K562 (cell line): Measurements from ENCODE around the gene BMP6. TPM values are rescaled to one million over a fixed set of nuclear protein-coding genes. Genes with fewer than 3 reads are reported as not detected.

Experiments used
- ATAC-seq: fragments of 200-7000 bp; cut with Tn5 transposase; 3 replicates; pipeline ENCODE4 v1.9.1; 2020; ENCODE audit warnings: moderate library complexity
- BruUV-seq: library from RNA; stranded (reverse); fragments of 400-500 nt; replicated peaks from 2 replicates; lab custom pipeline; 2021; lab: Mats Ljungman, UMichigan
- CTCF ChIA-PET: fragments of 300-600 bp; formaldehyde crosslinking; extraction: SDS; loops from one replicate; lab custom pipeline; 2021; ENCODE audit warnings: low intra/inter-chr PET ratio; lab: Yijun Ruan, JAX
- POLR2A ChIA-PET: fragments of 300-600, 350-650 bp; sonication (Branson Sonifier 250); formaldehyde crosslinking; extraction: SDS; loops from one replicate; lab custom pipeline; 2021; ENCODE audit warnings: antibody characterized with exemption, inconsistent platforms; lab: Yijun Ruan, JAX
- DNase-seq, 4 experiments: peaks; one replicate each; pipeline versions ENCODE4 v3.0.0 to v3.0.0-alpha.2; 2011 to 2018; ENCODE audit warnings: low spot score in 3 of 4, mixed read lengths in 3 of 4; ENCODE audit errors: extremely low read depth in 1 of 4
- FAIRE-seq: peaks from 2 replicates; lab custom pipeline; 2011; peaks lifted over from hg19 to GRCh38; lab: Jason Lieb, UNC
- H2AFZ ChIP-seq: 2 replicates; pipeline ENCODE4 v1.6.0; 2011; ENCODE audit warnings: low read depth, low read length, control low read depth, inconsistent platforms
- H3K27ac ChIP-seq: fragments of 200-600 bp; 3 replicates; pipeline ENCODE4 v1.8.0; 2011; ENCODE audit warnings: low read depth, mild to moderate bottlenecking, control low read depth, inconsistent platforms, low read length, moderate library complexity, mixed read lengths; ENCODE audit errors: extremely low read depth
- H3K27me3 ChIP-seq, 2 experiments: fragments of 300-600 bp in 1 of 2; 2 replicates in 1 of 2; 3 replicates in 1 of 2; pipeline versions ENCODE4 v1.6.0 to v1.8.0; 2011; ENCODE audit warnings: inconsistent platforms in 2 of 2, low read length in 2 of 2, mild to moderate bottlenecking in 1 of 2, mixed read lengths in 1 of 2, moderate library complexity in 1 of 2; ENCODE audit not compliant: control insufficient read depth in 2 of 2, insufficient read depth in 2 of 2
- H3K36me3 ChIP-seq: fragments of 300-600 bp; 3 replicates; pipeline ENCODE4 v1.8.0; 2011; ENCODE audit warnings: mild to moderate bottlenecking, low read length, inconsistent platforms; ENCODE audit not compliant: control insufficient read depth, insufficient read depth
- H3K4me1 ChIP-seq, 2 experiments: fragments of 200-600 bp in 1 of 2; replicated peaks in 1 of 2; 2 replicates in 1 of 2; 3 replicates in 1 of 2; pipeline versions ENCODE4 v1.5.1 to v1.8.0; 2011; ENCODE audit warnings: inconsistent platforms in 2 of 2, low read length in 2 of 2, mild to moderate bottlenecking in 1 of 2, mixed read lengths in 1 of 2, moderate library complexity in 1 of 2; ENCODE audit not compliant: control insufficient read depth in 2 of 2, insufficient read depth in 2 of 2
- H3K4me2 ChIP-seq: 2 replicates; pipeline ENCODE4 v1.6.1; 2011; ENCODE audit warnings: low read length, control low read depth, inconsistent platforms, mixed read lengths; ENCODE audit not compliant: insufficient read depth
- H3K4me3 ChIP-seq: fragments of 200-600 bp; sonication (generic), shearing (Covaris generic); 2 replicates; pipeline ENCODE4 v1.5.1; 2016; ENCODE audit warnings: control low read depth, inconsistent platforms
- H3K79me2 ChIP-seq: fragments of 200-600 bp; 3 replicates; pipeline ENCODE4 v1.8.0; 2011; ENCODE audit warnings: low read length, inconsistent platforms; ENCODE audit not compliant: control insufficient read depth, insufficient read depth
- H3K9ac ChIP-seq, 2 experiments: 2 replicates each; pipeline versions ENCODE4 v1.6.0 to v1.6.1; 2011; ENCODE audit warnings: low read depth in 2 of 2, low read length in 2 of 2, control low read depth in 1 of 2, inconsistent platforms in 1 of 2, mild to moderate bottlenecking in 1 of 2, mixed read lengths in 1 of 2; ENCODE audit not compliant: insufficient read depth in 1 of 2
- H3K9me1 ChIP-seq: one replicate; pipeline ENCODE4 v1.6.0; 2011; ENCODE audit warnings: inconsistent platforms, mild to moderate bottlenecking, low read length, moderate library complexity; ENCODE audit not compliant: control insufficient read depth, insufficient read depth
- H3K9me3 ChIP-seq: replicated peaks from 2 replicates; pipeline ENCODE4 v1.5.1; 2011; ENCODE audit warnings: low read depth, low read length, inconsistent platforms; ENCODE audit not compliant: control insufficient read depth, insufficient read depth
- H4K20me1 ChIP-seq: replicated peaks from 2 replicates; pipeline ENCODE4 v1.6.1; 2011; ENCODE audit warnings: low read length, inconsistent platforms, mixed read lengths; ENCODE audit not compliant: control insufficient read depth, insufficient read depth
- ATF3 ChIP-seq, 2 experiments: fragments of 450-650 bp in 1 of 2; sonication (generic) in 1 of 2; formaldehyde crosslinking in 1 of 2; IDR thresholded peaks in 1 of 2; conservative IDR thresholded peaks in 1 of 2; 2 replicates each; pipeline versions ENCODE4 v1.6.1 to v1.8.1; 2016 to 2023; ENCODE audit warnings: mild to moderate bottlenecking in 2 of 2, moderate library complexity in 2 of 2, inconsistent platforms in 1 of 2, missing genetic modification reagents in 1 of 2
- XRCC5 ChIP-seq: fragments of 200-400 bp; formaldehyde crosslinking; IDR thresholded peaks from 2 replicates; pipeline ENCODE4 v1.6.1; 2017; ENCODE audit warnings: low read depth, mild to moderate bottlenecking, low read length
- WGBS: fragments of 100-300 bp; shearing (Covaris generic); methylation state at CpG from one replicate; pipeline ENCODE4 v1.1.6; 2016; ENCODE audit warnings: low coverage, mixed read lengths; ENCODE audit not compliant: insufficient coverage; ENCODE audit errors: missing lambda C conversion rate; 5-methylcytosine and 5-hydroxymethylcytosine counted together
- in situ Hi-C: fragments of 300-500 bp; cut with MboI; formaldehyde crosslinking; loops from 4 replicates; pipeline ENCODE4 v1.15.0; 2018; ENCODE audit warnings: inconsistent platforms, mixed read lengths
- intact Hi-C: fragments of 100-400 bp; cut with micrococcal nuclease; formaldehyde crosslinking; loops from 2 replicates; pipeline ENCODE4 v1.14.2; 2022
- polyA plus RNA-seq, 8 experiments: library from polyadenylated mRNA; depleted of rRNA in 4 of 8; stranded (reverse) in 5 of 8; unstranded in 3 of 8; fragments of >200 nt; fragmentation: Nextera tagmentation in 2 of 8; fragmentation: Illumina TruSeq in 1 of 8; extraction: Ambion mirVana in 2 of 8; extraction: Trizol in 1 of 8; gene quantifications; 2 replicates each; pipeline versions ENCODE4 v1.2.1 to v1.2.3, GENCODE V29; 2011 to 2014; ENCODE audit warnings: inconsistent platforms in 1 of 8, missing spikeins in 1 of 8
- total RNA-seq, 7 experiments: library from RNA; depleted of rRNA in 6 of 7; stranded (reverse); fragments of >200 nt in 6 of 7; fragmentation: Illumina TruSeq in 2 of 7; extraction: Trizol in 2 of 7; gene quantifications; 2 replicates each; pipeline versions ENCODE4 v1.2.1 to v1.2.3, GENCODE V29; 2011 to 2021; ENCODE audit warnings: low replicate concordance in 1 of 7

Gene BMP6
- total and polyA plus RNA-seq, 9 of the 15 experiments (the other 6 are each of a cell fraction or from before 2014, with no cell fraction given) = 0.01 to 0.13 (median 0.06) TPM; not detected in 3

DNA sequence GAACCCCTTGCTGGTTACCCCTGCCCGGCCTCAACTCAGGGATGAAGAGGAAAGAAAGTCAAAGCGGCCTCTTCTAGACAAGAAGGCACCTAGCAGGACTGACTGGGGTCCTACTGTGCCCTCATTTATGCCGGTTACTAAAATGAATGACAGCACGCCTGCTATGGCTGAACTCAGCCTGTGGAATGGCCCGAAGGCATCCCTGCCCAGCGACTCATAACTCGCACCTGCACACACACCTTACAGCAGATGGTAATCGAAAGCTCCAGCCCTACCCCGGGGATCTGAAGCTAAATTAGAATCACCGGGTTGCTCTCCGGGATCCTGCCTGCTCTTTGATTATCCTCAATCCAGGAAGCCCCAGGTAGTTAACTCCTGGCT is 185.4 kb downstream of the BMP6 start:
- TF ChIP-seq ATF3 (IDR thresholded peaks at IDR 0.05) = peak; percentile 3; the same call in 1 of the 2 replicates
- no peak for TF ChIP-seq ATF3 (CRISPR knock-in tag; conservative IDR thresholded peaks at IDR 0.05)
- no peak; the same call in 1 of the 2 replicates for TF ChIP-seq XRCC5
- peak overlapping the region; percentile 75; the same call in 1 of the 2 replicates for H3K4me3 ChIP-seq
- 89% methylated on average over 11 of the region's 11 CpGs for WGBS
- H3K79me2 ChIP-seq = peaks cover 39% of the 10 kb centered on the region
- in situ Hi-C loops = no loop called here
- H3K9me1 ChIP-seq = peaks cover 5% of the 10 kb centered on the region
- H3K4me2 ChIP-seq = peak overlapping the region; percentile 84; the same call in 1 of the 2 replicates
- POLR2A ChIA-PET = interaction anchor here (0.6 to 4.5 kb wide), 6 partner anchors 9 to 794 kb away, joined by 3 to 29 read pairs (median 4); no protein-coding TSS in a partner anchor
- H3K27me3 ChIP-seq = peaks cover 8 to 24% of the 10 kb centered on the region in 2 experiments; a peak in 3 of 5 replicates
- peak overlapping the region; percentile 99 for H2AFZ ChIP-seq
- peaks cover 20% of the 10 kb centered on the region for H4K20me1 ChIP-seq
- FAIRE-seq = peak; percentile 29
- peaks cover 20% of the 10 kb centered on the region; the same call in 2 of the 3 replicates for H3K36me3 ChIP-seq
- no peaks in the 10 kb centered on the region for H3K9me3 ChIP-seq
- intact Hi-C loops = loop anchor here (5.0 kb wide), 2 partner anchors 66 to 151 kb away; partner anchors contain the start of gene BLOC1S5
- peak overlapping the region; percentile 63 to 93; a peak in 2 of 4 replicates for H3K9ac ChIP-seq
- H3K27ac ChIP-seq = no peak overlapping the region
- H3K4me1 ChIP-seq = peaks cover 28 to 56% of the 10 kb centered on the region in 2 experiments
- DNase-seq = no peak
- ATAC-seq = no peak
- no TSS peak for BruUV-seq
- CTCF ChIA-PET = no interaction called here
